Ishikawa (cell line): Measurements from ENCODE around the gene STRADA.
A peak's percentile ranks its signal among the peaks of the same experiment; 100 is the strongest.

Experiments used
- CEBPB ChIP-seq: IDR thresholded peaks from 2 replicates; pipeline ENCODE4 v1.6.1; 2012
- EP300 ChIP-seq: IDR thresholded peaks from 2 replicates; pipeline ENCODE4 v1.6.1; 2012; ENCODE audit warnings: borderline replicate concordance
- FOXM1 ChIP-seq: IDR thresholded peaks from 2 replicates; pipeline ENCODE4 v1.6.1; 2012; ENCODE audit warnings: low read depth, borderline replicate concordance
- NFIC ChIP-seq: IDR thresholded peaks from 2 replicates; pipeline ENCODE4 v1.6.1; 2012
- RAD21 ChIP-seq: IDR thresholded peaks from 2 replicates; pipeline ENCODE4 v1.6.1; 2012; ENCODE audit warnings: low read depth
- TAF1 ChIP-seq: IDR thresholded peaks from 2 replicates; pipeline ENCODE4 v1.6.1; 2012; ENCODE audit warnings: low read depth, mild to moderate bottlenecking
- TCF12 ChIP-seq: IDR thresholded peaks from 2 replicates; pipeline ENCODE4 v1.6.1; 2012; ENCODE audit warnings: low read depth
- TEAD4 ChIP-seq: IDR thresholded peaks from 2 replicates; pipeline ENCODE4 v1.6.1; 2012
- YY1 ChIP-seq: IDR thresholded peaks from 2 replicates; pipeline ENCODE4 v1.6.1; 2012; ENCODE audit warnings: low read depth
- ZBTB7A ChIP-seq: IDR thresholded peaks from 2 replicates; pipeline ENCODE4 v1.6.1; 2012; ENCODE audit warnings: low read depth
- TF ChIP-seq, protein P1 (sequence below): IDR thresholded peaks from 2 replicates; pipeline ENCODE4 v1.6.1; 2012
- TF ChIP-seq, protein P2 (sequence below): IDR thresholded peaks from 2 replicates; pipeline ENCODE4 v1.6.1; 2012

DNA sequence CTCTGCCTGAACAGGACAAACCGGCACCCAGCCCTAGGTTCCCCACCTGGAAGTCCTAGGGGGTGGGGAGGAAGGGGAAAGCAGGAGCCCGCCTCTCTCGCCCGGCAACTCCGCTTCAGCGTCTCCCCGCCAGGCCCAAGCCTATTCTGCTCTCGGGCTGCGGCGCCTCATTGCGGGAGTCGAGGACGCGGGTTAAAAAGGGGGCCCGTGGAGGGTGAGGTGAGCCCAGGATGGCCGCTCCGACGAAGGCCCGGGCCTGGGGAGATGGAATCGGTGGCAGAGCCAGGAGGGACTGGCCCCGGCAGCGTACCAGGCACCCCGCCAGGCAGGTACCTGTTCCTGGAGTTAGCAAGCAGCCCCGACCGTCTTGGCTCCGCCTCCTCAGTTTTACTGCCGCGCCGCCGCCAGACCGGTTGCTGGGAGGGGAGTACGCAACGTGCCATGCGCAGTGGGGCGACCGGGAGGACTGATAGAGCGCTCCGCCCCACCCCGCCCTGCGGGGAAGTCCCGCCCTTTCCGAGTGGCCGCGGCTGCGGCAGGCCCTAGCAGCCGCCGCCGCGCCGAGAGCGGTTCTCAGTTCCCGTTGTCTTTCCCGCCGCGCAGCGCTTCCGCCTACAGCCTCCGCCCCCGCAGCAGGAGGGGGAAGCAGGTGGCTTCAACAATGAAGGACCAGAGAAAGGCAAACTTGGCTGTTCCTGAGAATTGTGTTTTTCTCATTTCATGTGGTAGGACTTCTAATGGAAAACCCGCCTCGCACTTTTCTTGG lies at the start of gene STRADA:
- no peak for TF ChIP-seq RAD21
- peak; percentile 28; the same call in 1 of the 2 replicates for TF ChIP-seq EP300
- no peak for TF ChIP-seq CEBPB
- 0 out of 2 replicates have a peak, but pooled peaks have one; percentile 35 for TF ChIP-seq FOXM1
- TF ChIP-seq NFIC: no peak
- TF ChIP-seq, protein P1, sequence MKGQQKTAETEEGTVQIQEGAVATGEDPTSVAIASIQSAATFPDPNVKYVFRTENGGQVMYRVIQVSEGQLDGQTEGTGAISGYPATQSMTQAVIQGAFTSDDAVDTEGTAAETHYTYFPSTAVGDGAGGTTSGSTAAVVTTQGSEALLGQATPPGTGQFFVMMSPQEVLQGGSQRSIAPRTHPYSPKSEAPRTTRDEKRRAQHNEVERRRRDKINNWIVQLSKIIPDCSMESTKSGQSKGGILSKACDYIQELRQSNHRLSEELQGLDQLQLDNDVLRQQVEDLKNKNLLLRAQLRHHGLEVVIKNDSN: no peak
- no peak for TF ChIP-seq YY1
- TF ChIP-seq, protein P2, sequence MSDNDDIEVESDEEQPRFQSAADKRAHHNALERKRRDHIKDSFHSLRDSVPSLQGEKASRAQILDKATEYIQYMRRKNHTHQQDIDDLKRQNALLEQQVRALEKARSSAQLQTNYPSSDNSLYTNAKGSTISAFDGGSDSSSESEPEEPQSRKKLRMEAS: peak; percentile 88
- TF ChIP-seq TCF12: peak; percentile 48
- peak; percentile 72; the same call in 1 of the 2 replicates for TF ChIP-seq TAF1
- 0 out of 2 replicates have a peak, but pooled peaks have one; percentile 42 for TF ChIP-seq ZBTB7A
- 0 out of 2 replicates have a peak, but pooled peaks have one; percentile 0 for TF ChIP-seq TEAD4
